Measurements from ENCODE around the gene BCAP29. TPM values are rescaled to one million over a fixed set of nuclear protein-coding genes. Genes with fewer than 3 reads are reported as not detected.

The BCAP29 gene
- total RNA-seq, 1 donor from 2014 or later = 103 TPM

DNA sequence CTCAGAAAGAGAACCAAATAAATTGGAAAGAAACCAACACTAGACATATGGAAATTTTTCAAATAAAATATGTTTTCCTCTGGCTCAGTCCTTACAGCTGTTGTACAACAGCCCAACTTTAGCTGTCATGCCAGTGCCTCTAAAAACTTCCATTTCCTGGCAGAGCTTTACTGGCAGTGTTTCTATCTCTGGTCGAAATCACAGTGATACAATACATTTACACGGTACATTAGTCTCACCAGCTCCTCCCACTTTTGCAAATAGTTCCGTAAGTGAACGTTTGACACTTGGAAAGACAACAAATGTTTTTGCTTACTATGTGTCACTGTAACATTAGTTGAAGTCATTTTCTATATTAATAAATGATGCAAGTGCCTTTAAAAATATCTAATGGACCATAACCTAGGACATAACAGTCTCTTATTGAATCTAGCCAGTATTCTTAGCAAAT lies 29.8 kb downstream of the BCAP29 start:
- peaks cover 2% of the 10 kb centered on the region for H3K4me1 Mint-ChIP-seq
- H3K4me3 Mint-ChIP-seq = no peak overlapping the region
- no peaks in the 10 kb centered on the region for H3K27me3 ChIP-seq

DNA sequence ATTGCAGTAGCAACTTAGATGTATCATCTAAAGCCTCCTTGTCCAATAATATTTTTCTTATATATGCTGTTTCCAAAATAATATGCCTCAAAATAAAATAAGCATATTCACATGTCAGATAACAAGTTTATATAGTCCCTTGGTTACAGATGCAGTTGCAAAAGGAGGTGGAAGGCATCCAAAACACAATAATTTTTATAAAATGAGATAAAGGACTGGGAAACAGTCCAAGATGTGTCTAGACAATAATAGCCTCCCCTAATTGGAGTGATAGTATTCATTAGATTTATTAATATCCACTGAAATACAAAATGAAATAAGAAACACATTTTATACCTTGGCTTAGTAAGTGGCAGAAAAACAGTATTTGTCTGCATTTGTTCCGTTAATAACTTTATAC lies 30.3 kb downstream of the BCAP29 start:
- Histone ChIP-seq H3K4me1 (no peaks in the 10 kb centered on the region), H4K20me1 (ENCODE audit: low read depth) (no peaks in the 10 kb centered on the region), H3K27me3 (no peaks in the 10 kb centered on the region), H3K79me2 (ENCODE audit: low read depth) (no peaks in the 10 kb centered on the region), H3K9me3 (ENCODE audit: low read depth) (no peaks in the 10 kb centered on the region), H2AFZ (replicated peaks) (no peak overlapping the region), H3K4me2 (no peak overlapping the region), H3K36me3 (peaks cover 3% of the 10 kb centered on the region), H3K4me3 (no peak overlapping the region), H3K9ac (no peak overlapping the region), H3K27ac (no peak overlapping the region), H3F3A (ENCODE audit: low read depth) (no peaks in the 10 kb centered on the region)
- peaks cover 9% of the 10 kb centered on the region for H3K36me3 Mint-ChIP-seq
- no peaks in the 10 kb centered on the region for H3K27me3 Mint-ChIP-seq (ENCODE audit: insufficient read depth, low read depth)
- no peak for DNase-seq (ENCODE audit: low spot score)
- H3K9me3 Mint-ChIP-seq = no peaks in the 10 kb centered on the region
- H3K4me3 Mint-ChIP-seq = no peak overlapping the region
- H3K4me1 Mint-ChIP-seq = peaks cover 2% of the 10 kb centered on the region
- no peak overlapping the region for H3K27ac Mint-ChIP-seq
- TF ChIP-seq EZH2 (IDR thresholded peaks at IDR 0.05) (no peak), EZH2phosphoT487 (IDR thresholded peaks at IDR 0.05) (no peak)
- TF ChIP-seq, protein P1, sequence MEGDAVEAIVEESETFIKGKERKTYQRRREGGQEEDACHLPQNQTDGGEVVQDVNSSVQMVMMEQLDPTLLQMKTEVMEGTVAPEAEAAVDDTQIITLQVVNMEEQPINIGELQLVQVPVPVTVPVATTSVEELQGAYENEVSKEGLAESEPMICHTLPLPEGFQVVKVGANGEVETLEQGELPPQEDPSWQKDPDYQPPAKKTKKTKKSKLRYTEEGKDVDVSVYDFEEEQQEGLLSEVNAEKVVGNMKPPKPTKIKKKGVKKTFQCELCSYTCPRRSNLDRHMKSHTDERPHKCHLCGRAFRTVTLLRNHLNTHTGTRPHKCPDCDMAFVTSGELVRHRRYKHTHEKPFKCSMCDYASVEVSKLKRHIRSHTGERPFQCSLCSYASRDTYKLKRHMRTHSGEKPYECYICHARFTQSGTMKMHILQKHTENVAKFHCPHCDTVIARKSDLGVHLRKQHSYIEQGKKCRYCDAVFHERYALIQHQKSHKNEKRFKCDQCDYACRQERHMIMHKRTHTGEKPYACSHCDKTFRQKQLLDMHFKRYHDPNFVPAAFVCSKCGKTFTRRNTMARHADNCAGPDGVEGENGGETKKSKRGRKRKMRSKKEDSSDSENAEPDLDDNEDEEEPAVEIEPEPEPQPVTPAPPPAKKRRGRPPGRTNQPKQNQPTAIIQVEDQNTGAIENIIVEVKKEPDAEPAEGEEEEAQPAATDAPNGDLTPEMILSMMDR (IDR thresholded peaks at IDR 0.05) = no peak

More for the DNA sequence above, 29.8 kb downstream of the BCAP29 start:
- no peaks in the 10 kb centered on the region for H3K9me3 ChIP-seq (ENCODE audit: low read depth)
- Mint-ChIP-seq H3K27me3 (ENCODE audit: insufficient read depth, low read depth) (no peaks in the 10 kb centered on the region), H3K9me3 (no peaks in the 10 kb centered on the region), H3K36me3 (peaks cover 7% of the 10 kb centered on the region), H3K27ac (no peak overlapping the region)
- H2AFZ ChIP-seq (replicated peaks) = no peak overlapping the region
- no peak overlapping the region for H3K4me2 ChIP-seq
- DNase-seq (ENCODE audit: low spot score) = no peak
- H3K27ac ChIP-seq = no peak overlapping the region
- no peaks in the 10 kb centered on the region for H3K4me1 ChIP-seq
- TF ChIP-seq EZH2 (IDR thresholded peaks at IDR 0.05) = no peak
- no peak for TF ChIP-seq EZH2phosphoT487 (IDR thresholded peaks at IDR 0.05)
- TF ChIP-seq, protein P1 (IDR thresholded peaks at IDR 0.05) = no peak
- H3K36me3 ChIP-seq = peaks cover 3% of the 10 kb centered on the region
- no peak overlapping the region for H3K9ac ChIP-seq
- H3F3A ChIP-seq (ENCODE audit: low read depth) = no peaks in the 10 kb centered on the region
- no peaks in the 10 kb centered on the region for H3K79me2 ChIP-seq (ENCODE audit: low read depth)
- H4K20me1 ChIP-seq (ENCODE audit: low read depth) = no peaks in the 10 kb centered on the region
- H3K4me3 ChIP-seq = no peak overlapping the region

DNA sequence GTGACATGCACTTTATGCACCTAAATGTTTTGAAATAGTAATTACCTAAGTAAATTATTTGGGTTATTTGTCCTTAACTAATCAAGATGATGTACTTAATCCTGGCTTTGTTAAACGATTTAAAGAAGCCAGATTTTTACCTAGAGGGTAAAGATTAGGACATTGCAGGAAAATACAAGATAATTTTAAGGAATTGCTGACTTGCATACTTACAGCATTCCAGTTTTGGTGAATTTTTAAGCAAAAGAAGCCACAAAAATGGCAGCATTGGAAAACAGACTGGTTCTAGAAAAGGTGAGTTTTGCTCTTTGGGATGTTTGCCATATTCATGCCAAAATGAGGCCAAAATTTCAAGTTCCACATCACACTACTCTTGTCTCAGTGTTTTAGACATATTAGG lies 33.4 kb downstream of the BCAP29 start:
- Mint-ChIP-seq H3K27me3 (ENCODE audit: insufficient read depth, low read depth) (no peaks in the 10 kb centered on the region), H3K9me3 (no peaks in the 10 kb centered on the region), H3K27ac (no peak overlapping the region), H3K36me3 (peaks cover 11% of the 10 kb centered on the region), H3K4me3 (no peak overlapping the region), H3K4me1 (no peaks in the 10 kb centered on the region)
- TF ChIP-seq EZH2phosphoT487 (IDR thresholded peaks at IDR 0.05) (no peak), EZH2 (IDR thresholded peaks at IDR 0.05) (no peak)
- TF ChIP-seq, protein P1 (IDR thresholded peaks at IDR 0.05) = no peak
- H3K27me3 ChIP-seq = no peaks in the 10 kb centered on the region
- H3F3A ChIP-seq (ENCODE audit: low read depth) = no peaks in the 10 kb centered on the region
- no peak overlapping the region for H3K4me2 ChIP-seq
- H3K27ac ChIP-seq = no peak overlapping the region
- no peaks in the 10 kb centered on the region for H4K20me1 ChIP-seq (ENCODE audit: low read depth)
- no peaks in the 10 kb centered on the region for H3K79me2 ChIP-seq (ENCODE audit: low read depth)
- no peak for DNase-seq (ENCODE audit: low spot score)
- H3K9me3 ChIP-seq (ENCODE audit: low read depth) = no peaks in the 10 kb centered on the region
- no peak overlapping the region for H3K4me3 ChIP-seq
- H3K9ac ChIP-seq = no peak overlapping the region
- no peaks in the 10 kb centered on the region for H3K4me1 ChIP-seq
- peaks cover 3% of the 10 kb centered on the region for H3K36me3 ChIP-seq
- H2AFZ ChIP-seq (replicated peaks) = no peak overlapping the region
